HUES64 (cell line): ENCODE results near the gene AIFM2. TPM values are rescaled to one million over a fixed set of nuclear protein-coding genes. Genes with fewer than 3 reads are reported as not detected.
"Not testable (repeated sequence)": the region's sequence is repeated elsewhere in the genome, so short reads cannot be mapped to it uniquely, and the experiment has no call there.

Source experiments
- H3K27ac ChIP-seq: 2 replicates; pipeline ENCODE4 v1.7.0; 2013; ENCODE audit warnings: low read depth, low read length, inconsistent platforms
- H3K27me3 ChIP-seq: 2 replicates; pipeline ENCODE4 v1.6.1; 2013; ENCODE audit warnings: mild to moderate bottlenecking, low read length; ENCODE audit not compliant: insufficient read depth
- H3K36me3 ChIP-seq: 2 replicates; pipeline ENCODE4 v1.6.1; 2013; ENCODE audit warnings: mild to moderate bottlenecking, low read length; ENCODE audit not compliant: insufficient read depth
- H3K4me1 ChIP-seq: 2 replicates; pipeline ENCODE4 v1.6.1; 2013; ENCODE audit warnings: mild to moderate bottlenecking, low read length, moderate library complexity; ENCODE audit not compliant: insufficient read depth
- H3K4me3 ChIP-seq: 2 replicates; pipeline ENCODE4 v1.5.1; 2013; ENCODE audit warnings: mild to moderate bottlenecking, low read length, moderate library complexity
- H3K9ac ChIP-seq: 2 replicates; pipeline ENCODE4 v1.6.1; 2013; ENCODE audit warnings: mild to moderate bottlenecking, low read depth, low read length
- H3K9me3 ChIP-seq: 2 replicates; pipeline ENCODE4 v1.6.1; 2013; ENCODE audit warnings: low read depth, low read length; ENCODE audit not compliant: insufficient read depth
- WGBS: fragments of 150-250, 120-280 bp; methylation state at CpG from one replicate; pipeline ENCODE4 v1.1.7; 2013; ENCODE audit warnings: missing lambda C conversion rate; 5-methylcytosine and 5-hydroxymethylcytosine counted together
- polyA plus RNA-seq, 2 experiments: library from polyadenylated mRNA; stranded (reverse); fragments of 50-300 nt; gene quantifications; one replicate each; pipeline ENCODE4 v1.2.3, GENCODE V29; 2013

The AIFM2 gene
- polyA plus RNA-seq (2013, experiment 1 of 2), result 3.0 TPM
- 2.4 TPM for polyA plus RNA-seq (2013, experiment 2 of 2)

GRCh38 chr10:70132098-70133029 is at the start of gene AIFM2:
TSS of gene AIFM2 (minus strand) at chr10:70132825. CDS start at chr10:70124084, 8,741 bp downstream.
- H3K27me3 ChIP-seq, result peaks cover 34% of the 10 kb centered on the region
- 0 out of 2 replicates have a peak, but pooled peaks cover 4% of the 10 kb centered on the region for H3K4me1 ChIP-seq
- peak within 1 kb of the TSS; percentile 71 for H3K4me3 ChIP-seq
- WGBS, result 8% methylated on average over 80 of the region's 80 CpGs
- no peaks in the 10 kb centered on the region for H3K36me3 ChIP-seq
- H3K9ac ChIP-seq, result peak within 1 kb of the TSS; percentile 75
- H3K9me3 ChIP-seq, result no peaks in the 10 kb centered on the region
- H3K27ac ChIP-seq, result peak within 1 kb of the TSS; percentile 57; the same call in 1 of the 2 replicates

GRCh38 chr10:70179209-70179608 is 46.6 kb upstream of the AIFM2 start:
- not testable (repeated sequence) for H3K9me3 ChIP-seq, H3K4me1 ChIP-seq, H3K27me3 ChIP-seq, H3K27ac ChIP-seq, H3K9ac ChIP-seq, H3K36me3 ChIP-seq, H3K4me3 ChIP-seq
- WGBS, result 91% methylated on average over 7 of the region's 8 CpGs

GRCh38 chr10:70178139-70178725 is 45.6 kb upstream of the AIFM2 start:
- 97% methylated on average over 2 of the region's 4 CpGs for WGBS
- Histone ChIP-seq H3K9ac (no peak overlapping the region), H3K36me3 (no peaks in the 10 kb centered on the region), H3K4me3 (no peak overlapping the region), H3K27ac (no peak overlapping the region), H3K4me1 (no peaks in the 10 kb centered on the region), H3K9me3 (peaks cover 4% of the 10 kb centered on the region; the same call in 1 of the 2 replicates), H3K27me3 (peaks cover 2% of the 10 kb centered on the region; the same call in 1 of the 2 replicates)

- Histone ChIP-seq H3K9me3 (peaks cover 4% of the 10 kb centered on the region; the same call in 1 of the 2 replicates), H3K4me3 (no peak overlapping the region), H3K27me3 (no peaks in the 10 kb centered on the region), H3K36me3 (no peaks in the 10 kb centered on the region), H3K27ac (no peak overlapping the region), H3K9ac (no peak overlapping the region), H3K4me1 (no peaks in the 10 kb centered on the region)
- 74% methylated on average over 5 of the region's 6 CpGs for WGBS
These were observed 43.8 kb upstream of the AIFM2 start for GRCh38 chr10:70176441-70176840.

GRCh38 chr10:70175516-70175915 is 42.9 kb upstream of the AIFM2 start:
- no peak overlapping the region for H3K4me3 ChIP-seq
- no peak overlapping the region for H3K9ac ChIP-seq
- H3K9me3 ChIP-seq, result peaks cover 4% of the 10 kb centered on the region; the same call in 1 of the 2 replicates
- no peaks in the 10 kb centered on the region for H3K36me3 ChIP-seq
- H3K4me1 ChIP-seq, result no peaks in the 10 kb centered on the region
- no peak overlapping the region for H3K27ac ChIP-seq
- H3K27me3 ChIP-seq, result no peaks in the 10 kb centered on the region
- WGBS, result 98% methylated on average over 3 of the region's 3 CpGs

GRCh38 chr10:70174058-70174741 is 41.6 kb upstream of the AIFM2 start:
- Histone ChIP-seq H3K27ac (no peak overlapping the region), H3K9me3 (no peaks in the 10 kb centered on the region), H3K36me3 (no peaks in the 10 kb centered on the region), H3K4me1 (peaks cover 3% of the 10 kb centered on the region), H3K4me3 (no peak overlapping the region), H3K9ac (no peak overlapping the region), H3K27me3 (no peaks in the 10 kb centered on the region)
- WGBS, result 83% methylated on average over 4 of the region's 4 CpGs

- peaks cover 7% of the 10 kb centered on the region for H3K4me1 ChIP-seq
- H3K4me3 ChIP-seq, result peak overlapping the region; percentile 98
These were observed 37.2 kb upstream of the AIFM2 start for GRCh38 chr10:70169649-70170364.

GRCh38 chr10:70169011-70169410 is 36.4 kb upstream of the AIFM2 start:
- Histone ChIP-seq H3K27me3 (no peaks in the 10 kb centered on the region), H3K9me3 (no peaks in the 10 kb centered on the region), H3K27ac (no peak overlapping the region), H3K9ac (peak overlapping the region; percentile 92; the same call in 1 of the 2 replicates), H3K36me3 (peaks cover 26% of the 10 kb centered on the region), H3K4me3 (peak overlapping the region; percentile 98), H3K4me1 (peaks cover 7% of the 10 kb centered on the region)
- 73% methylated on average over 1 of the region's 2 CpGs for WGBS

More at GRCh38 chr10:70169649-70170364, 37.2 kb upstream of the AIFM2 start:
- Histone ChIP-seq H3K9me3 (no peaks in the 10 kb centered on the region), H3K27ac (peak overlapping the region; percentile 75), H3K9ac (peak overlapping the region; percentile 92), H3K27me3 (no peaks in the 10 kb centered on the region), H3K36me3 (peaks cover 26% of the 10 kb centered on the region)
- WGBS, result under 1% methylated on average over 40 of the region's 40 CpGs

- Histone ChIP-seq H3K9me3 (no peaks in the 10 kb centered on the region), H3K27ac (no peak overlapping the region), H3K4me3 (no peak overlapping the region), H3K36me3 (peaks cover 29% of the 10 kb centered on the region), H3K9ac (no peak overlapping the region), H3K4me1 (peaks cover 15% of the 10 kb centered on the region), H3K27me3 (no peaks in the 10 kb centered on the region)
- WGBS, result 98% methylated on average over 7 of the region's 7 CpGs
These were observed 34.6 kb upstream of the AIFM2 start for GRCh38 chr10:70167246-70167645.

GRCh38 chr10:70166394-70166793 is 33.8 kb upstream of the AIFM2 start:
- WGBS, result 94% methylated on average over 3 of the region's 3 CpGs
- Histone ChIP-seq H3K9ac (no peak overlapping the region), H3K4me1 (peaks cover 15% of the 10 kb centered on the region), H3K9me3 (no peaks in the 10 kb centered on the region), H3K4me3 (no peak overlapping the region), H3K27me3 (no peaks in the 10 kb centered on the region), H3K27ac (no peak overlapping the region), H3K36me3 (peaks cover 33% of the 10 kb centered on the region)
